Naive thymus-derived CD4-positive, alpha-beta T cell (primary cell): ENCODE data around the gene TAAR1. TPM values are rescaled to one million over a fixed set of nuclear protein-coding genes. Genes with fewer than 3 reads are reported as not detected.
"Not testable (repeated sequence)": the region's sequence is repeated elsewhere in the genome, so short reads cannot be mapped to it uniquely, and the experiment has no call there.

Experiments
- ATAC-seq: fragments of 150-1000 bp; cut with Tn5 transposase; 2 replicates; pipeline ENCODE4 v1.10.0; 2021; ENCODE audit warnings: mild to moderate bottlenecking, moderate library complexity
- CTCF ChIA-PET: fragments of 350-600 bp; sonication (Branson Sonifier 250); formaldehyde crosslinking; loops from one replicate; lab custom pipeline; 2021; ENCODE audit warnings: antibody characterized with exemption; lab: Charles Lee
- POLR2A ChIA-PET: fragments of 350-600 bp; sonication (Branson Sonifier 250); formaldehyde crosslinking; loops from one replicate; lab custom pipeline; 2021; ENCODE audit warnings: antibody characterized with exemption, inconsistent platforms; lab: Charles Lee
- DNase-seq, 9 donors: peaks; one replicate each; pipeline versions ENCODE4 v3.0.0 to v3.0.0-alpha.2; 2020 to 2022; ENCODE audit warnings: mixed read lengths in 1 of 9
- H3K27ac ChIP-seq: one replicate; pipeline ENCODE4 v1.7.0; 2013; ENCODE audit warnings: mild to moderate bottlenecking, low read depth, low read length, moderate library complexity
- H3K27me3 ChIP-seq, 2 donors: one replicate each; pipeline ENCODE4 v1.7.0; 2013; ENCODE audit warnings: low read length in 2 of 2, mild to moderate bottlenecking in 2 of 2, moderate library complexity in 2 of 2; ENCODE audit not compliant: control insufficient read depth in 2 of 2, insufficient read depth in 2 of 2
- H3K36me3 ChIP-seq, 3 experiments: 1 replicate in 2 of 3; 2 replicates in 1 of 3; pipeline ENCODE4 v1.7.0; 2013; ENCODE audit warnings: low read length in 3 of 3, mild to moderate bottlenecking in 3 of 3, moderate library complexity in 1 of 3; ENCODE audit not compliant: insufficient read depth in 3 of 3, control insufficient read depth in 2 of 3
- H3K4me1 ChIP-seq, 2 donors: one replicate each; pipeline ENCODE4 v1.7.0; 2013; ENCODE audit warnings: low read length in 2 of 2, mild to moderate bottlenecking in 2 of 2, moderate library complexity in 1 of 2; ENCODE audit not compliant: control insufficient read depth in 2 of 2, insufficient read depth in 2 of 2
- H3K4me3 ChIP-seq: 2 replicates; pipeline ENCODE4 v1.7.0; 2013; ENCODE audit warnings: mild to moderate bottlenecking, low read length
- H3K9me3 ChIP-seq, 3 experiments: 1 replicate in 2 of 3; 2 replicates in 1 of 3; pipeline ENCODE4 v1.7.0; 2013; ENCODE audit warnings: low read length in 3 of 3; ENCODE audit not compliant: control insufficient read depth in 2 of 3
- H3K27ac Mint-ChIP-seq, 9 donors: one replicate each; pipeline ENCODE4 v1.8.0; 2020 to 2022; ENCODE audit warnings: mixed read lengths in 9 of 9, mild to moderate bottlenecking in 8 of 9, moderate library complexity in 5 of 9, inconsistent platforms in 2 of 9
- H3K27me3 Mint-ChIP-seq, 5 donors: one replicate each; pipeline ENCODE4 v1.8.0; 2021 to 2022; ENCODE audit warnings: mixed read lengths in 5 of 5, mild to moderate bottlenecking in 1 of 5
- H3K36me3 Mint-ChIP-seq, 5 donors: one replicate each; pipeline ENCODE4 v1.8.0; 2020 to 2022; ENCODE audit warnings: mixed read lengths in 5 of 5, mild to moderate bottlenecking in 3 of 5, inconsistent platforms in 1 of 5
- H3K4me1 Mint-ChIP-seq, 7 donors: one replicate each; pipeline ENCODE4 v1.8.0; 2020 to 2022; ENCODE audit warnings: mixed read lengths in 7 of 7, mild to moderate bottlenecking in 3 of 7, inconsistent platforms in 1 of 7
- H3K4me3 Mint-ChIP-seq, 10 donors: one replicate each; pipeline ENCODE4 v1.8.0; 2020 to 2022; ENCODE audit warnings: mild to moderate bottlenecking in 10 of 10, mixed read lengths in 10 of 10, moderate library complexity in 6 of 10, inconsistent platforms in 2 of 10
- H3K9me3 Mint-ChIP-seq, 11 donors: one replicate each; pipeline ENCODE4 v1.8.0; 2020 to 2022; ENCODE audit warnings: mixed read lengths in 11 of 11, mild to moderate bottlenecking in 4 of 11, inconsistent platforms in 1 of 11, moderate library complexity in 1 of 11
- intact Hi-C, 2 donors: fragments of 100-400 bp; cut with micrococcal nuclease; formaldehyde crosslinking; loops; one replicate each; pipeline ENCODE4 v1.15.1; 2023
- polyA plus RNA-seq, 2 donors: library from polyadenylated mRNA; unstranded; fragments of 300-500 nt; fragmentation: Illumina TruSeq; gene quantifications; one replicate each; pipeline ENCODE4 v1.2.3, GENCODE V29; 2021
- total RNA-seq, 6 experiments: library from RNA in 5 of 6; stranded (reverse) in 5 of 6; gene quantifications; 1 replicate in 5 of 6; 2 replicates in 1 of 6; pipeline ENCODE4 v1.2.3 and lab custom pipeline; 2021 to 2026

The TAAR1 gene
- total and polyA plus RNA-seq, 7 experiments from 2014 or later = not detected

DNA sequence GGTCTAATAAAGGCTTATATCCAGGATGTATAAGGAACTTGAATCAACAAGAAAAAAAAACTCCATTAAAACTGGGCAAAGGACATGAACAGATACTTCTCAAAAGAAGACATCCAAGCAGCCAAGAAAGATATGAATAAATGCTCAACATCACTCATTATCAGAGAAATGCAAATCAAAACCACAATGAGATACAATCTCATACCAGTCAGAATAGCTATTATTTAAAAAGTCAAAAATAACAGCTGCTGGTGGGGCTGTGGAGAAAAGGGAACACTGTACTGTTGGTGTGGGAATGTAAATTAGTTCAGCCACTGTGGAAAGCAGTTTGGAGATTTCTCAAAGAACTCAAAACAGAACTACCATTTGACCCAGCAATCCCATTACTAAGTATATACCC, 20.1 kb upstream of the TAAR1 start:
- peak overlapping the region in 1 of 9 donors; percentile 45 for H3K27ac Mint-ChIP-seq
- POLR2A ChIA-PET, intact Hi-C loops, H3K4me3 ChIP-seq, H3K27me3 ChIP-seq, H3K4me1 ChIP-seq, H3K9me3 Mint-ChIP-seq, H3K36me3 ChIP-seq, H3K27ac ChIP-seq, H3K9me3 ChIP-seq, H3K4me3 Mint-ChIP-seq, ATAC-seq, DNase-seq, CTCF ChIA-PET, H3K36me3 Mint-ChIP-seq: not testable (repeated sequence)
- peaks cover 11 to 30% (median 17%) of the 10 kb centered on the region in 5 donors for H3K27me3 Mint-ChIP-seq
- H3K4me1 Mint-ChIP-seq = peaks cover 0 to 20% (median 0%) of the 10 kb centered on the region in 7 donors

DNA sequence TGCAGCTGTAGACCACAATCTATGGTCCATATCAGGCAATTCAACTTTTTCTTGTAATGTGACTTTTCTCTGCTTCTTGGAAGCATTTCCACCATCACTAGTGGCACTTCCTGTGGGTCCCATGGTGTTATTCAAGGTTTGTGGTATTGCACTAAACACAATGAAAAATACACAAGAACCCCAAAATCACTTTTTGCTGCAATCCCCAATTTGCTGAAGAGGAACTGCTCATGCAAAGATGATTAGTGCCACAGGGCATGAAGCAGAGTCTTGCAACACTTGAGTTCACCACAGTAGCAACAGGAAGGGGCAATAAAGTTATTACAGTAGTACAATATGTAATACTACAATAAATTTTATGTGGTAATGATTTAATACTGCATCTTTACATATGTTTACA, 16.8 kb upstream of the TAAR1 start:
- ATAC-seq (peak; percentile 52), DNase-seq (no peak)
- CTCF ChIA-PET = no interaction called here
- H3K27me3 Mint-ChIP-seq = peaks cover 11 to 31% (median 20%) of the 10 kb centered on the region in 5 donors
- peaks cover 0 to 20% (median 0%) of the 10 kb centered on the region in 7 donors for H3K4me1 Mint-ChIP-seq
- intact Hi-C loops = no loop called here
- H3K4me3 Mint-ChIP-seq = peak overlapping the region in 1 of 10 donors; percentile 28
- Histone ChIP-seq H3K27me3 (no peaks in the 10 kb centered on the region), H3K36me3 (no peaks in the 10 kb centered on the region), H3K4me1 (no peaks in the 10 kb centered on the region), H3K27ac (no peak overlapping the region), H3K9me3 (no peaks in the 10 kb centered on the region), H3K4me3 (no peak overlapping the region)
- no peak overlapping the region for H3K27ac Mint-ChIP-seq
- POLR2A ChIA-PET = no interaction called here
- no peaks in the 10 kb centered on the region for H3K36me3 Mint-ChIP-seq
- peaks cover 0 to 1% (median 0%) of the 10 kb centered on the region in 11 donors for H3K9me3 Mint-ChIP-seq

DNA sequence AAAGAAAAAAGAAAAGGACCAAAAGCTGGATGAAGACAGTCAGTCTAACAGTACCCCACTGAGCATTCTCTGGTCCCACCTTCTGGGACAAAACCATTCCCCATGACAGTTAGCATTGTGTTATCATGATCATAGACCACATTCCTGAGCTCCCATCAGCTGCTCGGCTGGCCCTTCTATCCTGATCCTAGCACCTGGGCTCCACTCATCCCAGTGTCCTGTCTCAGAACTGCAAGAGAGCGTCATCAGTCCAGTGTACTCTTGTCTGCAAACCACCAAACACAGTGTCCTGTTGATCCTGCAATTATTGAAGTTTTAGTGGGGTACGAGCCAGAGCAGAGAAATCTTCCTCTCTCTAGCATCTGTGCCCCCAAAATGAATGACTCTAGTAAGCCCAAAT, 16.0 kb upstream of the TAAR1 start:
- Histone ChIP-seq H3K27ac (no peak overlapping the region), H3K4me3 (no peak overlapping the region), H3K36me3 (no peaks in the 10 kb centered on the region), H3K9me3 (no peaks in the 10 kb centered on the region), H3K4me1 (no peaks in the 10 kb centered on the region), H3K27me3 (no peaks in the 10 kb centered on the region)
- peaks cover 11 to 33% (median 20%) of the 10 kb centered on the region in 5 donors for H3K27me3 Mint-ChIP-seq
- H3K9me3 Mint-ChIP-seq = peaks cover 0 to 1% (median 0%) of the 10 kb centered on the region in 11 donors
- DNase-seq = no peak
- H3K4me3 Mint-ChIP-seq = no peak overlapping the region
- intact Hi-C loops = no loop called here
- no peaks in the 10 kb centered on the region for H3K36me3 Mint-ChIP-seq
- H3K27ac Mint-ChIP-seq = no peak overlapping the region
- ChIA-PET CTCF (no interaction called here), POLR2A (no interaction called here)
- no peak for ATAC-seq
- H3K4me1 Mint-ChIP-seq = peaks cover 0 to 20% (median 0%) of the 10 kb centered on the region in 7 donors

DNA sequence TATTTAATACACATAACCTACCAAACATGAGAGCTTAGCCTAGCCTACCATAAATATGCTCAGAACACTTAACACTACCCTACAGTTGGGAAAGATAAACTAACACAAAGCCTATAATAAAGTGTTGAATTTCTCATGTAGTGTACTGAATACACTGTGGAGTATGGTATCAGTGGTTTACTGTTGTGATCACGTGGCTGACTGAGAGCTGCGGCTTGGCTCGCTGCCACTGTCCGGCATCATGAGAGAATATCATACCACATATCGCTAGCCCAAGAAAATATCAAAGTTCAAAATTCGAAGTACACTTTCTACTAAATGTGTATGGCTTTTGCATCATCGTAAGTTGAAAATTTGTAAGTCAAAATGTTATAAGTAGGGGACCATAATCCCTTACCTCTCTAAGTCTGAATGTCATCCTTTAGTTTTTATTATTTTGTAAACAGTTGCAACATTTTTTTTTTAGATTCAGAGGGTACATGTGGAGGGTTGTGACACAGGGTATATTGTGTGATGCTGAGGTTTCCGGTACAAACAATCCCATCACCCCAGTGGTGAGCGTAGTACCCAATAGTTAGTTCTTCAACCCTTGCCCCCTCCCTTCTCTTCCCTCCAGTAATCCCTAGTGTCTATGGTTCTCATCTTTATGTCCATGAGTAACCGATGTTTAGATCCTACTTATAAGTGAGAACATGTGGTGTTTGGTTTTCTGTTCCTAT, 14.6 kb upstream of the TAAR1 start:
- Histone ChIP-seq H3K27ac (no peak overlapping the region), H3K4me3 (no peak overlapping the region), H3K9me3 (no peaks in the 10 kb centered on the region), H3K4me1 (no peaks in the 10 kb centered on the region), H3K27me3 (no peaks in the 10 kb centered on the region), H3K36me3 (no peaks in the 10 kb centered on the region)
- intact Hi-C loops = no loop called here
- ATAC-seq = peak; percentile 33
- Mint-ChIP-seq H3K27ac (no peak overlapping the region), H3K4me1 (peaks cover 0 to 20% (median 4%) of the 10 kb centered on the region in 7 donors), H3K36me3 (no peaks in the 10 kb centered on the region), H3K4me3 (no peak overlapping the region), H3K9me3 (peaks cover 0 to 1% (median 0%) of the 10 kb centered on the region in 11 donors), H3K27me3 (peaks cover 13 to 31% (median 19%) of the 10 kb centered on the region in 5 donors)
- no peak for DNase-seq
- CTCF ChIA-PET = no interaction called here
- POLR2A ChIA-PET = interaction anchor here (0.6 kb wide), 1 partner anchor 138 kb away, joined by 3 read pairs; no protein-coding TSS in a partner anchor

DNA sequence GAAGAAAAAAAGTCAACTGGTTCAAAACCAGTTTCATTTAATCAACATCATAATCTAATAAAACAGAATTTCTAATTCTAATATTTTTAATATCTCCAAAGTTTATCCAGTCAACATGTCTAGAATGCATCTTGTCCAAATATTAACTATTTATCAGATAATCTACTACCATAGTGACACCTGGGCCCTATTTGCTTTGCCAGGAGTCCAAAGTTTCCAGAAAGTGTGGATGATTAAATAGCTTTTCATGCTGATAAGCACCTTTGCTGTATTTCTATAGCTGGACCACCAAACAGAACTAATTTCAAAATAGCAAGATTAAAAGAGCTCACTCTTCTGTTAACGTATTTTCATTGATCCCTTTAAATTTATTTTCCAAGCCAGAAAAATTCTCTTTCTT, 12.3 kb upstream of the TAAR1 start:
- no peaks in the 10 kb centered on the region for H3K4me1 ChIP-seq
- H3K9me3 ChIP-seq = no peaks in the 10 kb centered on the region
- no peaks in the 10 kb centered on the region for H3K36me3 Mint-ChIP-seq
- no peak for ATAC-seq
- POLR2A ChIA-PET = interaction anchor here (0.6 kb wide), 1 partner anchor 1112 kb away, joined by 3 read pairs; no protein-coding TSS in a partner anchor
- H3K9me3 Mint-ChIP-seq = no peaks in the 10 kb centered on the region
- H3K4me1 Mint-ChIP-seq = peaks cover 0 to 16% (median 4%) of the 10 kb centered on the region in 7 donors
- intact Hi-C loops = no loop called here
- H3K4me3 Mint-ChIP-seq = no peak overlapping the region
- no peaks in the 10 kb centered on the region for H3K36me3 ChIP-seq
- peaks cover 6 to 24% (median 9%) of the 10 kb centered on the region in 5 donors for H3K27me3 Mint-ChIP-seq
- no peak overlapping the region for H3K27ac Mint-ChIP-seq
- no peak overlapping the region for H3K27ac ChIP-seq
- no peak for DNase-seq
- no peaks in the 10 kb centered on the region for H3K27me3 ChIP-seq
- CTCF ChIA-PET = interaction anchor here (0.7 to 1.6 kb wide), 2 partner anchors 12 to 1635 kb away, joined by 3 to 5 read pairs; partner anchors contain the start of gene TAAR1
- no peak overlapping the region for H3K4me3 ChIP-seq

DNA sequence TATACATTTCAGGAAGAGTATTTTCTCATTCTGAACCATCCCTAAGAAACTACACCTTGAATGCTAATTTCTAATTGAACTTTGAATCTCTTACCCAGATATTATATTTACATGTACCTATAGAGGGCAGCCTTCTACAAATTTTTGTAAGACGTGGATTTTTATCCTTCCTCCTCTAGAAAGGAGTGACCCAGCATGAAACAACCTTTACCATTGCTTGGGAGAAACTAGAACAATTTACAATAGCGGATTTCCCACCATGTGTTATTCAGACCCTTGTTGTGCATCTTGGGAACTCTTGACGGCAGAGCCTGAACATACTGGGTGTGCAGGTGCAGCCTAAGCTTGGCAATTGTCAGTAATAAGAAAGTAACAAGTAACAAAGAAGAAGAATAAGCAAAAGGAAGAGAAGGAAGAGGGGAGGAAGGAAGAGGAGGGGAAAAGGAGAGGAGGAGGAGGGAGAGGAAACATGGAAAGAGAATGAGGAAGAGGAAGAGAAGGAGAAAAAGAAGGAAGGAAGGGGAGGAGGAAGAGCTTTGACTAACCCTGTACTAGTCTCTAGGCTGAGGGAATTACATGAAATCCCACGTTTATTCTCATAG, 10.8 kb upstream of the TAAR1 start:
- Histone ChIP-seq H3K4me1 (no peaks in the 10 kb centered on the region), H3K9me3 (no peaks in the 10 kb centered on the region), H3K27me3 (no peaks in the 10 kb centered on the region), H3K27ac (no peak overlapping the region), H3K36me3 (no peaks in the 10 kb centered on the region), H3K4me3 (no peak overlapping the region)
- no peak overlapping the region for H3K27ac Mint-ChIP-seq
- peaks cover 0 to 6% (median 4%) of the 10 kb centered on the region in 7 donors for H3K4me1 Mint-ChIP-seq
- no peak overlapping the region for H3K4me3 Mint-ChIP-seq
- ChIA-PET POLR2A (interaction anchor here (0.6 kb wide), 1 partner anchor 111 kb away, joined by 4 read pairs; no protein-coding TSS in a partner anchor), CTCF (interaction anchor here (0.6 to 2.3 kb wide), 8 partner anchors 11 to 1277 kb away, joined by 3 to 15 read pairs (median 4); partner anchors contain the start of genes SLC18B1 and TAAR1)
- no peaks in the 10 kb centered on the region for H3K9me3 Mint-ChIP-seq
- ATAC-seq (peak; percentile 79), DNase-seq (peak in 6 of 9 donors; percentile 4 to 41 (median 32))
- no peaks in the 10 kb centered on the region for H3K36me3 Mint-ChIP-seq
- peaks cover 3 to 17% (median 9%) of the 10 kb centered on the region in 5 donors for H3K27me3 Mint-ChIP-seq
- intact Hi-C loops = loop anchor here (1.0 to 5.0 kb wide), 11 partner anchors 99 to 1247 kb away; partner anchors contain the start of genes RPS12 (in 1 of the 2) and SLC18B1 (in 1 of the 2)
